Activated T-helper 1 cell treated with anti-CD3 and anti-CD28 coated beads, Interleukin-12 subunit alpha, Interleukin-12 subunit beta, Interleukin-2, Interleukin-4 antibody, amounts not matched to agents 30 ng/mL and 10 ng/mL and 1 ng/mL, durations not matched to agents 14 hours and 24 hours and 36 hours (primary cell): ENCODE data around the gene NLRC5. TPM values are rescaled to one million over a fixed set of nuclear protein-coding genes. Genes with fewer than 3 reads are reported as not detected.
"Not testable (repeated sequence)": the region's sequence is repeated elsewhere in the genome, so short reads cannot be mapped to it uniquely, and the experiment has no call there.

ENCODE experiments used
- DNase-seq: peaks from one replicate; pipeline ENCODE4 v3.0.0; 2021; ENCODE audit warnings: low spot score
- H3K27ac Mint-ChIP-seq: one replicate; pipeline ENCODE4 v1.8.0; 2021; ENCODE audit warnings: mild to moderate bottlenecking, mixed read lengths
- H3K27me3 Mint-ChIP-seq: one replicate; pipeline ENCODE4 v1.8.0; 2022; ENCODE audit warnings: mild to moderate bottlenecking, moderate library complexity, mixed read lengths; ENCODE audit not compliant: insufficient read depth
- H3K36me3 Mint-ChIP-seq: one replicate; pipeline ENCODE4 v1.8.0; 2021; ENCODE audit warnings: low read depth, mixed read lengths
- H3K4me1 Mint-ChIP-seq: one replicate; pipeline ENCODE4 v1.8.0; 2021; ENCODE audit warnings: low read depth, mixed read lengths
- H3K4me3 Mint-ChIP-seq: one replicate; pipeline ENCODE4 v1.8.0; 2021; ENCODE audit warnings: mild to moderate bottlenecking, moderate library complexity, mixed read lengths
- H3K9me3 Mint-ChIP-seq: one replicate; pipeline ENCODE4 v1.8.0; 2021; ENCODE audit warnings: mixed read lengths
- intact Hi-C: fragments of 100-400 bp; cut with micrococcal nuclease; formaldehyde crosslinking; loops from one replicate; pipeline ENCODE4 v1.15.1; 2024
- total RNA-seq: library from RNA; stranded (reverse); gene quantifications from 2 replicates; pipeline ENCODE4 v1.2.3, GENCODE V29; 2022

Gene NLRC5
- total RNA-seq, 1 donor from 2014 or later, result 175 TPM

DNA sequence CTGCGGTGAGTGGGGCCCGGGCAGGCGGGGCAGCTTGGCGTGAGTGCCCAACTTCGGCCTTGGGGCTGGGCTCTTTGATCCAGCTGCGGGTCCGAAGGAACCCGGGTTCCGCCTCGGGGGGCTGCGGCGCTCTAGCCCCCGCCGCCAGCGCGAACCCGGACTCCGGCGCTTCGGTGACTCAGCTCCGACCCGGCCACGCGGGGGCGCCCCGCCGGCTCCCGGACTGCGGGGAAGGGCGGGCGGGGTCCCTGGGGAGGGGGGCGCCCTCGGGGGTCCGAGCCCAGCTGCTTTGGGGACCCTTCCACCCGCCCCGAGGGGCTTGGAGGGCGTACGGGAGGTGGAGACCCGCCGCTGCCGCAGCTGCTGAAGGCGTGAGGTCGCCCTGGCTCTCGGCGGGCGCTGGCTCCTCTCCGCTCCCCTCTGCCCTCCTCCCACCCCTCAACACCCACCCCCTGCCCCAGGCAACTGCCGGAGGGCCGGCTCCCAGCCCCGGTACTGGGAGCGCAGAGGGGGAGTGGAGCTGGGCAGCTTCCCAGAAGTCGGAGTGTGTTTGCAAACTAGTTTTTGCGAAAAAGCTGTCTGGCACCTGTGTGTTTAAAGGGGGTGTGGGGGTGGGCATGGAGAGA lies 103.5 kb downstream of the NLRC5 start:
- intact Hi-C loops, result loop anchor here (1.0 to 5.0 kb wide), 3 partner anchors 75 to 205 kb away; partner anchors contain the start of genes PSME3IP1 and RSPRY1
- H3K36me3 Mint-ChIP-seq, result no peaks in the 10 kb centered on the region
- peaks cover 22% of the 10 kb centered on the region for H3K27me3 Mint-ChIP-seq
- no peaks in the 10 kb centered on the region for H3K9me3 Mint-ChIP-seq
- H3K27ac Mint-ChIP-seq, result no peak overlapping the region
- peaks cover 7% of the 10 kb centered on the region for H3K4me1 Mint-ChIP-seq
- peak overlapping the region; percentile 84 for H3K4me3 Mint-ChIP-seq
- DNase-seq, result no peak

DNA sequence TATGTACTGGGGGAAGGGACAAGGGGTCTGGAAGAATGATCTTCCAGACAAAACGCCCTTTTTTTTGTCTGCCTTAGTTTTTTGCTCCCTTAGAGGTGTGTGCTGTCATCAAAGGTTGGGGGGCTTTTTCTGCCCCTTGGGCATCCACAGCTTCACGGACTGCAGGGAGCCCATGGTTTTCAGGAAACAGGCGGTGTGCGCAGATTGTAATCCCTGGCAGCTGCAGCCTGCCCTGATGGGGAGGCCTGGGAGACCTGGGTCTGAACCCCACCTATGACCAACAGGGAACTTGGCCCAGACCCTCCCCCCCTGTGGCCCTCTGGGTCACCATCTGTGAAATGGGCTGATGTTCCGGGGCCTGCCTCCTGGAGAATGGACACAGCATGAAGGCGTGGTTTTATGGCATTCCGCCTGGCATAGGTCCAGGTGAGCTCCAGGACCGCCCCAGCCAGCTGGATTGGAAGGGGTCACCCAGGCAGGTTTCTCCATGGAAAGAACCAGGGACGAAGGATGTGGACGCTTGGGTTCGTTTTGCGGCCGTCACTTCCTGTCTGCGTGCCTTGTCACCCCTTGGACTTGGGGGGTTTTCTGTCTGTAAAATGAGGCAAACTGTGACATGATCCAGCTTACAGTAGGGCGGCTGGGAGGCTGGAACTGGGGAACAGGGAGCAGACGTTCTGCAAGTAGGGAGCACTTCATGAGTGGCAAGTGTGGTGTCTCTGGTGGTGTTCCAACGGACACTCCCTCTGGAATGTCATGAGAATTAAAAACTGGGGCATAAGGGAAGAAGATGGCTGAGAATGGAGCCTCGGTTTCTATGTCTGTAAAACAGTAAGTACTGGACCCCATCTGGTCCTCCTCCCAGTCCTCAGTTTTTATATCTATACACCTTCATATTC lies 104.6 kb downstream of the NLRC5 start:
- H3K27ac Mint-ChIP-seq, result peak overlapping the region; percentile 75
- no peak for DNase-seq
- peak overlapping the region; percentile 84 for H3K4me3 Mint-ChIP-seq
- intact Hi-C loops, result loop anchor here (1.0 to 5.0 kb wide), 3 partner anchors 74 to 204 kb away; partner anchors contain the start of genes PSME3IP1 and RSPRY1
- H3K4me1 Mint-ChIP-seq, result peaks cover 7% of the 10 kb centered on the region
- peaks cover 22% of the 10 kb centered on the region for H3K27me3 Mint-ChIP-seq
- no peaks in the 10 kb centered on the region for H3K9me3 Mint-ChIP-seq
- no peaks in the 10 kb centered on the region for H3K36me3 Mint-ChIP-seq

DNA sequence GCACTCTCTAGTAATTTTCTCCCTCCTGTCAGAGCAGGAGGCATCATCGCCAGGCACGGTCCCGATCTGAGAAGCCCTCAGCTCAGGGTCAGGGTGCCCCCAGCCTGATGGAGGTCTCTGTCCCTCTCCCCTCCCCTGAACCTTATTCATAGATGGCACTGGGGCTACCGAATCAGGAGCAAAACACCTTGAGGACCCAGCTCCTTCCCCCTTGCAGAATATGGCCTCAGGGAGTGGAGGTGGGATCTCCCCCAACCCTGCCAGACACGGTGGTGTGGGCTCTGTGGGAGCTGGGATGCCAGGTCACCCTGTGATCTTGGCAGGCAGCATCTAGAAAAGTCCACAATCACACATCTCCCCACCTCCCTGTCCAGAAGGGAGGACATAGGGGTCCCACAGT lies 105.6 kb downstream of the NLRC5 start:
- no peak for DNase-seq
- H3K27me3 Mint-ChIP-seq, result peaks cover 20% of the 10 kb centered on the region
- H3K4me3 Mint-ChIP-seq, result no peak overlapping the region
- intact Hi-C loops, result loop anchor here (5.0 kb wide), 1 partner anchor 92 kb away; the partner anchor contains the start of genes PSME3IP1 and RSPRY1
- peaks cover 8% of the 10 kb centered on the region for H3K4me1 Mint-ChIP-seq
- H3K27ac Mint-ChIP-seq, result no peak overlapping the region
- H3K9me3 Mint-ChIP-seq, result no peaks in the 10 kb centered on the region
- no peaks in the 10 kb centered on the region for H3K36me3 Mint-ChIP-seq

DNA sequence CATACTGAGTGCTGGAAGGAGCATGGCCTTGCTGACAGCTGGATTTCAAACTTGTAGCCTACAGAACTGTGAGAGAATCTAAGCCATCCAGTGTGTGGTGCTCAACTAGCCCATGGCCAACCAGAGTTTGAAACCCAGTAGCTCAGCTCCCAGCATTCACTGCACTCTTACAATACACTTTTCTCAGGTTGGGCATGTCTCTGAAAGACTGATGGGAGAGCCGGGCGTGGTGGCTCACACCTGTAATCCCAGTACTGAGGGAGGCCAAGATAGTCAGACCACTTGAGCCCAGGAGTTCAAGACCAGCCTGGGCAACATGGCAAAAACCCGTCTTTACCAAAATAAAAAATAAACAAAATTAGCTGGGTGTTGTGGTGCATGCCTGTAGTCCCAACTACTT lies 106.8 kb downstream of the NLRC5 start:
- no peak overlapping the region for H3K4me3 Mint-ChIP-seq
- no peaks in the 10 kb centered on the region for H3K36me3 Mint-ChIP-seq
- peaks cover 12% of the 10 kb centered on the region for H3K4me1 Mint-ChIP-seq
- no peaks in the 10 kb centered on the region for H3K9me3 Mint-ChIP-seq
- intact Hi-C loops, result no loop called here
- H3K27me3 Mint-ChIP-seq, result peaks cover 7% of the 10 kb centered on the region
- no peak for DNase-seq
- no peak overlapping the region for H3K27ac Mint-ChIP-seq

DNA sequence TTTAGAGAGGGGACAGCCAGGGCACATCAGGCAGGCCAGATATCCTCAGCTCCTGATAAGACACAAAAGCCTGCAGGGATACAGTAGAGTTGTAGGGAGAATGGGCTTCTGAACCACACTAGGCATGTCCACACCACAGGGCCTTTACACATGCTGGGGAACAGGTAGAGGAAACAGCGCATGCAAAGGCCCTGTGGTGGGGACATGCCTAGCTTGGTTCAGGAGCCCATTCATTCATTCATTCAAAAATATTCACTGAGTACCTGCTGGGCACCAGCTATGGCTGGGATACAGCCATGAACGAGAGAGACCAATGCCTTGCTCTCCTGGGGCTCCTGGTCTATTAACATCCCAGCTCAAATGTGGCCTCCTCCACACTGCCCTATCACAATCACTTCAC lies 107.4 kb downstream of the NLRC5 start:
- no peak overlapping the region for H3K4me3 Mint-ChIP-seq
- no peak overlapping the region for H3K27ac Mint-ChIP-seq
- no peaks in the 10 kb centered on the region for H3K9me3 Mint-ChIP-seq
- intact Hi-C loops, result no loop called here
- H3K27me3 Mint-ChIP-seq, result peaks cover 1% of the 10 kb centered on the region
- H3K4me1 Mint-ChIP-seq, result peaks cover 12% of the 10 kb centered on the region
- H3K36me3 Mint-ChIP-seq, result no peaks in the 10 kb centered on the region
- no peak for DNase-seq

DNA sequence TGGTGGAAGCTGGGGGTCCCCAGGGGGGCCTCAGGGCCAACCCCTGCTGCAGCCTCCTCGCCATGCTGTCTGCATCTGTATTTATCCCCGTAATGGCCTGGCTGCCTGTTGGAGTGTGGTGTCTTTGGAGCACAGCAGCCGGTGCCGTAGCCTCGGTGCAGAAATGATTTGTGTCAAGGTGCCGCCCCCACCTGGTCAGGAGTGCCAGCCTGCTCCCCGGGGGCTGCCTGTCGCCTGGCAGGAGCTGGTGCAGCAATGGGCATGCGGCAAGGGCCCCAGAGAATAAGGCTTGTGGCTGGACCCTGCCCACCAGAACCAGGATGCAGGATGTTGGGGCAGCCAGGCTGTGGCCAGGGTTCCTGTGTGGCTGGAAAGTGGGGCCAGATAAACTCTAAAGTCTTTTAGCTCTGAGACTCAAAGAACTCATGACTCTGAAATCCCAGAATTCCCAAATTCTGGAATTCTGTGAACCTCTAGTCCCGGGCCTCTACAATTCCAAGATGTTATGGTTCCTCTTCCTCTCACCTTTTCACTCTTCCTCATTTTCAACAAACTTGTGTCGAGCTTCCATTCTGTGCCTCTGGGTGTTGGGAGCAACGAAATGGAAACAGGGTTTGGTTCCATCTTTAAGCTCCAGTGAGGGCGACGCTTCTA lies 109.0 kb downstream of the NLRC5 start:
- DNase-seq, result no peak
- Mint-ChIP-seq H3K4me3 (no peak overlapping the region), H3K4me1 (peaks cover 11% of the 10 kb centered on the region), H3K27me3 (no peaks in the 10 kb centered on the region), H3K9me3 (no peaks in the 10 kb centered on the region), H3K27ac (no peak overlapping the region), H3K36me3 (no peaks in the 10 kb centered on the region)
- intact Hi-C loops, result no loop called here

DNA sequence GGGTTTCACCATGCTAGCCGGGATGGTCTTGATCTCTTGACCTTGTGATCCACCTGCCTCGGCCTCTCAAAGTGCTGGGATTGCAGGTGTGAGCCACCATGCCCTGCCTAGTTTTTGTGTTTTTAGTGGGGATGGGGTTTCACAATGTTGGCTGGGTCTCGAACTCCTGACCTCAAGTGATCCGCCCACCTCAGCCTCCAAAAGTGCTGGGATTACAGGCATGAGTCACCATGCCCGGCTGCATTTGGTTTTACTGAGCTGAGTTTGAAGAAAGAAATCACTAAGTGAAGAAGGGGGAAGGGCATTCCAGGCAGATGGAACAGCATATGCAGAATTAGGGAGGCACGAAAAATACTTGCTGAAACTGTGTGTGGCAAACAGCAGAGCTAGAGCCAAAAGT lies 110.6 kb downstream of the NLRC5 start:
- H3K36me3 Mint-ChIP-seq, H3K4me3 Mint-ChIP-seq, intact Hi-C loops, H3K27me3 Mint-ChIP-seq, DNase-seq, H3K9me3 Mint-ChIP-seq: not testable (repeated sequence)
- H3K4me1 Mint-ChIP-seq, result peaks cover 13% of the 10 kb centered on the region
- H3K27ac Mint-ChIP-seq, result peak overlapping the region; percentile 5

DNA sequence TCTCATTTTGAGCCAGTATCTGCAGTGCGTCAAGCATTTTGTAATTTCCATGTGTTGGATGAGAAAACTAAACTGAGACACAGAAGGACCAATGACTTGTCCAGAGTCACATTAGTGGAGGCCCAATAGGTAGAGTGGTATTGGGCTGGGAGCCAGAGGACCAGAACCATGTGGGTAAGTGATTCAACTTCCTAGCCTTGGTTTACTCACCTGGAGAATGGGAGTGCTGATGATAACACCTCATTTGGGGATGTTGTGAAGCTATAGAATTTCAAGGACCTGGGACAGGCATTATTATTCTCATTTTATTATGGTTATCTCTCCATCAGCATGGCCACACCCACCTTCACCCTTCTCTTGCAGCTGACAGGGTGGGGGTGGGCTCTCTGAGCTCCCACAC lies 111.1 kb downstream of the NLRC5 start:
- Mint-ChIP-seq H3K4me3 (no peak overlapping the region), H3K36me3 (no peaks in the 10 kb centered on the region), H3K9me3 (no peaks in the 10 kb centered on the region), H3K4me1 (peaks cover 15% of the 10 kb centered on the region), H3K27ac (no peak overlapping the region), H3K27me3 (no peaks in the 10 kb centered on the region)
- intact Hi-C loops, result no loop called here
- no peak for DNase-seq

DNA sequence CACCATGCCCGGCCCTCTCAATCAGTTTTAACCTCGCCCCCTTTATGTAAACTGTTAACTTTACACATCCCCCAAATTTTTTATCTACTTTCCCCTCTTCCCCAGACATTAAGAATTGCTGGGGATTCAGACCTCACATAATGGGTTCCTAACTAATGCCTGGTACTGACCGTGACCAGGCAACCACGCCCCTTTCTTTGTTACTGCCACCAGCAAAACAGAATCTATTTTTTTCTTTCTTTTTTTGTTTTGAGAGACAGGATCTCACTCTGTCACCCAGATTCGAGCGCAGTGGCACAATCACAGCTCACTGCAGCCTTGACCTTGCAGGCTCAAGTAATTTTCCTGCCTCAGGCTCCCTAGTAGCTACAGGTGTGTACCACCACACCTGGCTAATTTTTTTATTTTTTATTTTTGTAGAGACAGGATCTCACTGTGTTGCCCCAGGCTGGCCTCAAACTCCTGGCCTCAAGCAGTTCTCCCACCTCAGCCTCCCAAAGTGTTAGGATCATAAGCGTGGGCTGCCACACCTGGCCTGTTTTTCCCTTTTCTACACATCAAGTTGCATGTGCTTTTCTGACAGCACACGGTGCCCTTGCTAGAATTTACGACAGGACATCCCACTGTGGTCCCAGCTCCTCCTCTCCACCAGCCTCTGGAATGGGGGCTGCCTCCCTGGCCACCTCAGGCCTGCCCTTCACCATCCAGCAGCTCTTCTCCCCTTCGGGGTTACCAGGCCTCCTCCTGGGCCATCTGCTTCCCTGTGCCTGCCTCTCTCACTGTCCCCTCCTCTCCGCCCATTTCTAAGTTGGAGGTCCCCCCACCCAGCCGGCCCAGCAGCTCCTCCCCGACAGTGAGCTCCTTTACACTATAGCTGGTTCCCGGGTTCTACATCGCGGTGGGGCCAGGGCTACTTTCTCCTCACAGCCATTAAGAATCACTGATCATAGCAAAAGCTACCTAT lies 113.8 kb downstream of the NLRC5 start:
- Mint-ChIP-seq H3K4me3 (no peak overlapping the region), H3K36me3 (no peaks in the 10 kb centered on the region), H3K4me1 (peaks cover 21% of the 10 kb centered on the region), H3K9me3 (no peaks in the 10 kb centered on the region), H3K27me3 (no peaks in the 10 kb centered on the region), H3K27ac (no peak overlapping the region)
- intact Hi-C loops, result no loop called here
- no peak for DNase-seq

DNA sequence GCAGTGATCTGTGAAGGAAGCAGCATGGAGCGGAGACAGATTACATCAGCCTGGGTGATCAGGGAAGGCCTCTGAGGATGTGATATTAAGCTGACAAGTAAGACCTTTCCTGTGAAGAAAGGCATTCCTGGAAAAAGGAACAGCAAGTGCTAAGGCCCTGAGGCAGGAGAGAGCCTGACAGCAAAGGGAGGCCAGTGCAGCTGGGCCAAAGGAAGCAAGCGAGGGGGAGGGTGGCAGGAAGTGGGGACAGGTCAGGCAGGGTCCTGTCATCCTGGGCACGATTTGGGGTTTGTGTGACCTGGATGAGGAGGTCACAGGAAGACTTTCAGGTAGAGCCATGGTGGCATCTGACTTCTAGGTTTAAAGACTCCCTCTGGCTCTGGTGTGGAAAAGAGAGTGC lies 115.3 kb downstream of the NLRC5 start:
- Mint-ChIP-seq H3K4me1 (peaks cover 21% of the 10 kb centered on the region), H3K27me3 (no peaks in the 10 kb centered on the region), H3K9me3 (no peaks in the 10 kb centered on the region), H3K36me3 (no peaks in the 10 kb centered on the region), H3K4me3 (no peak overlapping the region), H3K27ac (no peak overlapping the region)
- no peak for DNase-seq
- intact Hi-C loops, result no loop called here

DNA sequence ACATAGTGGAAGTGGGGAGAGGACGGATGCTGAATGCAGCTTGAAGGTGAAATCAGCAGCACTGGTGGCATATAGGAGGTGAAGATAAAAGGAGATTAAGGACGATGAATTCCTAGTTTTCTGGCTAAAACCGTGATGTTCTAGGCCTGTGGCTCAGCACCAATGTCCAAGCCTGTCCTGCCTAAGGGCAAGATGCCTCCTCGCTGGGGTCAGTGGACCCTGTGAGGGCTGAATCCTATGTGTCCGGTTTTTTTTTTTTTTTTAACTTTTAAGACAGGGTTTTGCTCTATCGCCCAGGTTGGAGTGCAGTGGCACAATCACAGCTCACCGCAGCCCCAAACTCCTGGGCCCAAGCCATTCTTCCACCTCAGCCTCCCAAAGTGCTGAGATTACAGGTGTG lies 115.8 kb downstream of the NLRC5 start:
- no peak overlapping the region for H3K4me3 Mint-ChIP-seq
- no peak overlapping the region for H3K27ac Mint-ChIP-seq
- no peaks in the 10 kb centered on the region for H3K9me3 Mint-ChIP-seq
- peaks cover 17% of the 10 kb centered on the region for H3K4me1 Mint-ChIP-seq
- intact Hi-C loops, result no loop called here
- H3K27me3 Mint-ChIP-seq, result no peaks in the 10 kb centered on the region
- H3K36me3 Mint-ChIP-seq, result no peaks in the 10 kb centered on the region
- no peak for DNase-seq

DNA sequence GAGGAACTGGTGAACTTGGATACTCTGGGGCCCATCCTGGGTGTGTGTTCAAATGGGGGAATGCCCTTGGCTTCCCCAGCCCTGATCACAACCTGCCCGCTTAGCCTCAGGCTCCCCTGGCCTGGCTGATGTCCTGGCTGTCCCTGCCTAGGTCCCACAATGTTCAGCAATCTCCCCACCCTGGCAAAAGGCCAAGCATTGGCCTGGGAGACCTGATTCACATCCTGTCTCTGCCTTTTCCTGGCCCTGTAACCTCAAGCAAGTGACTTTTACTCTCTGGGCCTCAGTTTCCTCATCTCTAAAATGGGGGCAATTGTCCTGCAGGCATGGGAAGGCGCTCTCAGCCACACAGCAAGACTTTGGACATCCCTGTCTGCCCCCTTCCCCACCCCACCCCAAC lies 117.4 kb downstream of the NLRC5 start:
- intact Hi-C loops, result no loop called here
- Mint-ChIP-seq H3K36me3 (no peaks in the 10 kb centered on the region), H3K4me1 (peaks cover 15% of the 10 kb centered on the region), H3K4me3 (no peak overlapping the region), H3K27ac (no peak overlapping the region), H3K27me3 (no peaks in the 10 kb centered on the region), H3K9me3 (no peaks in the 10 kb centered on the region)
- no peak for DNase-seq
